DND-41 (cell line): ENCODE data around the gene OCA2.

Experiments
- ATAC-seq: fragments of 200-7000 bp; cut with Tn5 transposase; 3 replicates; pipeline ENCODE4 v1.9.1; 2021; ENCODE audit warnings: low read depth; ENCODE audit not compliant: insufficient read depth
- DNase-seq: peaks from one replicate; pipeline ENCODE4 v3.0.0-alpha.2; 2020
- H2AFZ ChIP-seq: 2 replicates; pipeline ENCODE4 v1.6.0; 2012; ENCODE audit warnings: low read depth, low read length
- H3K27ac ChIP-seq: 2 replicates; pipeline ENCODE4 v1.5.1; 2012; ENCODE audit warnings: low read length, inconsistent platforms
- H3K27me3 ChIP-seq: fragments of 200-600 bp; sonication (generic); 2 replicates; pipeline ENCODE4 v1.6.0; 2012; ENCODE audit warnings: low read length, mild to moderate bottlenecking, inconsistent platforms; ENCODE audit not compliant: insufficient read depth, poor library complexity
- H3K36me3 ChIP-seq: 2 replicates; pipeline ENCODE4 v1.5.1; 2012; ENCODE audit warnings: low read length, inconsistent platforms; ENCODE audit not compliant: insufficient read depth
- H3K4me1 ChIP-seq: 2 replicates; pipeline ENCODE4 v1.5.1; 2012; ENCODE audit warnings: mild to moderate bottlenecking, low read length; ENCODE audit not compliant: insufficient read depth
- H3K4me2 ChIP-seq: 2 replicates; pipeline ENCODE4 v1.6.0; 2012; ENCODE audit warnings: mild to moderate bottlenecking, moderate library complexity, low read length, inconsistent platforms; ENCODE audit not compliant: insufficient read depth
- H3K4me3 ChIP-seq, 2 experiments: fragments of 200-600 bp in 1 of 2; shearing (Covaris generic) in 1 of 2; 2 replicates each; pipeline ENCODE4 v1.5.1; 2012 to 2016; ENCODE audit warnings: inconsistent platforms in 2 of 2, low read length in 2 of 2, mild to moderate bottlenecking in 2 of 2, low read depth in 1 of 2, moderate library complexity in 1 of 2
- H3K79me2 ChIP-seq: 2 replicates; pipeline ENCODE4 v1.6.0; 2012; ENCODE audit warnings: low read length, inconsistent platforms; ENCODE audit not compliant: insufficient read depth
- H3K9ac ChIP-seq: 2 replicates; pipeline ENCODE4 v1.6.0; 2012; ENCODE audit warnings: low read depth, mild to moderate bottlenecking, inconsistent platforms, low read length, moderate library complexity
- H3K9me3 ChIP-seq: 2 replicates; pipeline ENCODE4 v1.5.1; 2012; ENCODE audit warnings: low read length, moderate library complexity, mild to moderate bottlenecking, inconsistent platforms; ENCODE audit not compliant: insufficient read depth, severe bottlenecking
- H4K20me1 ChIP-seq: 2 replicates; pipeline ENCODE4 v1.6.0; 2012; ENCODE audit warnings: low read length; ENCODE audit not compliant: insufficient read depth
- CTCF ChIP-seq: IDR thresholded peaks from 2 replicates; pipeline ENCODE4 v1.5.1; 2012; ENCODE audit warnings: borderline replicate concordance, low read length, moderate library complexity, mild to moderate bottlenecking; ENCODE audit not compliant: poor library complexity, severe bottlenecking; ENCODE audit errors: extremely low read depth
- EZH2 ChIP-seq: IDR thresholded peaks from 3 replicates; pipeline ENCODE4 v1.6.1; 2012; ENCODE audit warnings: borderline replicate concordance, low read depth, mild to moderate bottlenecking, moderate library complexity, low read length, inconsistent platforms; ENCODE audit not compliant: severe bottlenecking

The OCA2 gene

GRCh38 chr15:27807335-27807734 lies 291.8 kb downstream of the OCA2 start:
- H3K4me2 ChIP-seq = no peak overlapping the region
- no peak overlapping the region for H2AFZ ChIP-seq
- ATAC-seq (no peak), DNase-seq (no peak)
- no peak for TF ChIP-seq EZH2
- TF ChIP-seq CTCF = no peak
- H3K27ac ChIP-seq = no peak overlapping the region
- no peaks in the 10 kb centered on the region for H3K4me1 ChIP-seq
- H3K79me2 ChIP-seq = no peaks in the 10 kb centered on the region
- H3K9me3 ChIP-seq = peaks cover 3% of the 10 kb centered on the region
- no peak overlapping the region for H3K9ac ChIP-seq
- H3K36me3 ChIP-seq = no peaks in the 10 kb centered on the region
- no peak overlapping the region for H3K4me3 ChIP-seq
- H4K20me1 ChIP-seq = no peaks in the 10 kb centered on the region
- H3K27me3 ChIP-seq = no peaks in the 10 kb centered on the region

- Histone ChIP-seq H3K27me3 (no peaks in the 10 kb centered on the region), H2AFZ (no peak overlapping the region), H3K4me1 (no peaks in the 10 kb centered on the region), H3K4me3 (no peak overlapping the region), H3K4me2 (no peak overlapping the region), H3K36me3 (no peaks in the 10 kb centered on the region), H3K27ac (no peak overlapping the region), H3K79me2 (no peaks in the 10 kb centered on the region), H3K9ac (no peak overlapping the region), H4K20me1 (no peaks in the 10 kb centered on the region), H3K9me3 (peaks cover 3% of the 10 kb centered on the region)
- no peak for DNase-seq
- ATAC-seq = no peak
- no peak for TF ChIP-seq CTCF
- TF ChIP-seq EZH2 = no peak
Observed at GRCh38 chr15:27806396-27806795, 292.7 kb downstream of the OCA2 start.

GRCh38 chr15:27805261-27806220 lies 293.6 kb downstream of the OCA2 start:
- ATAC-seq = no peak
- Histone ChIP-seq H3K9me3 (peaks cover 3% of the 10 kb centered on the region), H3K27ac (no peak overlapping the region), H2AFZ (no peak overlapping the region), H4K20me1 (no peaks in the 10 kb centered on the region), H3K36me3 (no peaks in the 10 kb centered on the region), H3K4me2 (no peak overlapping the region), H3K4me1 (no peaks in the 10 kb centered on the region), H3K79me2 (no peaks in the 10 kb centered on the region), H3K4me3 (no peak overlapping the region), H3K9ac (no peak overlapping the region), H3K27me3 (no peaks in the 10 kb centered on the region)
- DNase-seq = no peak
- TF ChIP-seq CTCF (no peak), EZH2 (no peak)
